GM12878 (cell line): ENCODE measurements around the gene CEBPG. TPM values are rescaled to one million over a fixed set of nuclear protein-coding genes. Genes with fewer than 3 reads are reported as not detected.

ENCODE experiments used
- ATAC-seq: fragments of 200-7000 bp; cut with Tn5 transposase; 3 replicates; pipeline ENCODE4 v1.9.1; 2020; ENCODE audit warnings: mild to moderate bottlenecking, moderate library complexity
- BruUV-seq: library from RNA; stranded (reverse); fragments of 400-500 nt; replicated peaks from 2 replicates; lab custom pipeline; 2021; lab: Mats Ljungman, UMichigan
- CTCF ChIA-PET: fragments of 300-600 bp; sonication (Branson Sonifier 250); formaldehyde crosslinking; extraction: SDS; loops from one replicate; lab custom pipeline; 2021; ENCODE audit warnings: inconsistent platforms; lab: Yijun Ruan, JAX
- POLR2A ChIA-PET: fragments of 350-600 bp; formaldehyde crosslinking; extraction: SDS; loops from one replicate; lab custom pipeline; 2021; ENCODE audit warnings: inconsistent platforms; lab: Charles Lee
- RAD21 ChIA-PET: fragments of 300-600 bp; sonication (Branson Sonifier 250); formaldehyde crosslinking; loops from one replicate; lab custom pipeline; 2023; ENCODE audit warnings: antibody characterized with exemption; ENCODE audit not compliant: unreplicated experiment; lab: Charles Lee
- SMC1A ChIA-PET: fragments of 300-600 bp; sonication (Branson Sonifier 250); formaldehyde crosslinking; loops from one replicate; lab custom pipeline; 2023; ENCODE audit not compliant: unreplicated experiment, uncharacterized antibody; lab: Charles Lee
- DNase-seq: peaks from one replicate; pipeline ENCODE4 v3.0.0-alpha.2; 2011; ENCODE audit warnings: low read depth, low spot score
- FAIRE-seq: peaks from 3 replicates; lab custom pipeline; 2011; peaks lifted over from hg19 to GRCh38; lab: Jason Lieb, UNC
- H2AFZ ChIP-seq: 2 replicates; pipeline ENCODE4 v1.6.0; 2011; ENCODE audit warnings: low read depth, low read length, control low read depth; ENCODE audit not compliant: control insufficient read depth
- H3K27ac ChIP-seq: 2 replicates; pipeline ENCODE4 v1.5.1; 2011; ENCODE audit warnings: control low read depth; ENCODE audit not compliant: control insufficient read depth, insufficient read depth
- H3K27me3 ChIP-seq, 2 experiments: replicated peaks in 1 of 2; 2 replicates each; pipeline versions ENCODE4 v1.6.0 to v1.6.1; 2011; ENCODE audit warnings: low read length in 1 of 2; ENCODE audit not compliant: control insufficient read depth in 2 of 2, insufficient read depth in 2 of 2
- H3K36me3 ChIP-seq, 2 experiments: 2 replicates each; pipeline ENCODE4 v1.5.1; 2011; ENCODE audit warnings: low read length in 1 of 2; ENCODE audit not compliant: control insufficient read depth in 2 of 2, insufficient read depth in 2 of 2
- H3K4me1 ChIP-seq: 2 replicates; pipeline ENCODE4 v1.6.1; 2011; ENCODE audit warnings: mild to moderate bottlenecking, low read length, moderate library complexity, mixed read lengths; ENCODE audit not compliant: control insufficient read depth, insufficient read depth
- H3K4me2 ChIP-seq: 2 replicates; pipeline ENCODE4 v1.6.0; 2011; ENCODE audit warnings: control low read depth; ENCODE audit not compliant: control insufficient read depth, insufficient read depth
- H3K4me3 ChIP-seq: fragments of 200-600 bp; sonication (generic); 2 replicates; pipeline ENCODE4 v1.5.1; 2016
- H3K79me2 ChIP-seq: 2 replicates; pipeline ENCODE4 v1.6.0; 2011; ENCODE audit warnings: low read length; ENCODE audit not compliant: control insufficient read depth, insufficient read depth
- H3K9ac ChIP-seq: 2 replicates; pipeline ENCODE4 v1.8.0; 2011; ENCODE audit warnings: low read length, control low read depth, mixed read lengths; ENCODE audit not compliant: control insufficient read depth, insufficient read depth
- H3K9me3 ChIP-seq: replicated peaks from 3 replicates; pipeline ENCODE4 v1.5.1; 2011; ENCODE audit warnings: mild to moderate bottlenecking, low read length; ENCODE audit not compliant: control insufficient read depth, insufficient read depth
- H4K20me1 ChIP-seq: 2 replicates; pipeline ENCODE4 v1.6.0; 2011; ENCODE audit not compliant: control insufficient read depth, insufficient read depth
- CHD4 ChIP-seq: fragments of 200-600 bp; sonication (generic); IDR thresholded peaks from 2 replicates; pipeline ENCODE4 v1.6.1; 2016; ENCODE audit warnings: mild to moderate bottlenecking
- KLF5 ChIP-seq: fragments of 450-650 bp; IDR thresholded peaks from 2 replicates; pipeline ENCODE4 v1.6.1; 2014; ENCODE audit warnings: mild to moderate bottlenecking; ENCODE audit not compliant: partially characterized antibody
- NR2C2 ChIP-seq: IDR thresholded peaks from 2 replicates; pipeline ENCODE4 v1.6.1; 2011; ENCODE audit warnings: borderline replicate concordance, low read depth; ENCODE audit not compliant: control insufficient read depth, insufficient read length
- PML ChIP-seq: IDR thresholded peaks from 2 replicates; pipeline ENCODE4 v1.6.1; 2012; ENCODE audit warnings: low read length, inconsistent platforms
- RAD21 ChIP-seq: IDR thresholded peaks from 2 replicates; pipeline ENCODE4 v1.6.1; 2011; ENCODE audit warnings: mild to moderate bottlenecking, low read depth, low read length, moderate library complexity; ENCODE audit not compliant: insufficient read depth
- SMAD1 ChIP-seq: fragments of 450-650 bp; IDR thresholded peaks from 2 replicates; pipeline ENCODE4 v1.6.1; 2018; ENCODE audit warnings: mild to moderate bottlenecking, low read depth; ENCODE audit not compliant: partially characterized antibody
- STAT3 ChIP-seq: IDR thresholded peaks from 2 replicates; pipeline ENCODE4 v1.6.1; 2011; ENCODE audit warnings: low read depth, low read length, improper control_type of control experiment
- TCF3 ChIP-seq: IDR thresholded peaks from 2 replicates; pipeline ENCODE4 v1.6.1; 2012; ENCODE audit warnings: low read depth, mild to moderate bottlenecking, low read length, borderline replicate concordance; ENCODE audit not compliant: insufficient read depth
- WRNIP1 ChIP-seq: IDR thresholded peaks from 2 replicates; pipeline ENCODE4 v1.6.1; 2011; ENCODE audit warnings: low read depth, low read length, improper control_type of control experiment, borderline replicate concordance
- ZNF24 ChIP-seq: fragments of 450-650 bp; IDR thresholded peaks from 2 replicates; pipeline ENCODE4 v1.6.1; 2017; ENCODE audit warnings: antibody characterized with exemption, mild to moderate bottlenecking
- ZNF384 ChIP-seq: IDR thresholded peaks from 2 replicates; pipeline ENCODE4 v1.6.1; 2012; ENCODE audit warnings: low read depth, mild to moderate bottlenecking, low read length, improper control_type of control experiment, borderline replicate concordance
- ZZZ3 ChIP-seq: IDR thresholded peaks from 2 replicates; pipeline ENCODE4 v1.6.1; 2011; ENCODE audit warnings: low read depth; ENCODE audit not compliant: control insufficient read depth, insufficient read length
- WGBS: methylation state at CpG from one replicate; pipeline ENCODE4 v1.1.6; 2016; ENCODE audit warnings: low lambda C conversion rate; ENCODE audit not compliant: insufficient replicate concordance, insufficient coverage; ENCODE audit errors: missing lambda C conversion rate; 5-methylcytosine and 5-hydroxymethylcytosine counted together
- in situ Hi-C: fragments of 300-500 bp; cut with MboI; formaldehyde crosslinking; loops from 9 replicates; pipeline ENCODE4 v1.14.3; 2018; ENCODE audit warnings: mixed read lengths
- intact Hi-C: fragments of 100-400 bp; cut with micrococcal nuclease; formaldehyde crosslinking; loops from one replicate; pipeline ENCODE4 v1.14.2; 2022; ENCODE audit not compliant: unreplicated experiment
- polyA plus RNA-seq, 11 experiments: library from polyadenylated mRNA; depleted of rRNA in 4 of 11; unstranded in 6 of 11; stranded (reverse) in 5 of 11; fragments of >200 nt; fragmentation: Nextera tagmentation in 4 of 11; fragmentation: Illumina TruSeq in 1 of 11; extraction: Ambion mirVana in 4 of 11; extraction: Trizol in 1 of 11; gene quantifications; 1 replicate in 1 of 11; 2 replicates in 10 of 11; pipeline versions ENCODE4 v1.2.1 to v1.2.3, GENCODE V29; 2011 to 2016; ENCODE audit warnings: inconsistent platforms in 2 of 11, missing spikeins in 2 of 11, low read depth in 1 of 11
- total RNA-seq, 4 experiments: library from RNA; depleted of rRNA in 3 of 4; stranded (reverse); fragments of >200 nt in 3 of 4; fragmentation: Illumina TruSeq in 1 of 4; extraction: Trizol in 1 of 4; gene quantifications; 2 replicates each; pipeline versions ENCODE4 v1.2.1 to v1.2.3, GENCODE V29; 2013 to 2021
- TF ChIP-seq, protein P1 (sequence below): fragments of 450-650 bp; IDR thresholded peaks from 2 replicates; pipeline ENCODE4 v1.6.1; 2014; ENCODE audit warnings: mild to moderate bottlenecking
- TF ChIP-seq, protein P2 (sequence below): IDR thresholded peaks from 2 replicates; pipeline ENCODE4 v1.6.1; 2011; ENCODE audit warnings: low read depth, low read length, improper control_type of control experiment, borderline replicate concordance
- TF ChIP-seq, protein P3 (sequence below): fragments of 450-650 bp; IDR thresholded peaks from 2 replicates; pipeline ENCODE4 v1.6.1; 2018; ENCODE audit warnings: borderline replicate concordance, mild to moderate bottlenecking; ENCODE audit not compliant: partially characterized antibody
- TF ChIP-seq, protein P4 (sequence below): fragments of 450-650 bp; IDR thresholded peaks from 2 replicates; pipeline ENCODE4 v1.6.1; 2017; ENCODE audit warnings: mild to moderate bottlenecking, moderate library complexity

CEBPG gene
- total and polyA plus RNA-seq, 10 of the 15 experiments (the other 5 are each of a cell fraction or from before 2014, with no cell fraction given) = 5.2 to 22.4 (median 20.0) TPM

DNA sequence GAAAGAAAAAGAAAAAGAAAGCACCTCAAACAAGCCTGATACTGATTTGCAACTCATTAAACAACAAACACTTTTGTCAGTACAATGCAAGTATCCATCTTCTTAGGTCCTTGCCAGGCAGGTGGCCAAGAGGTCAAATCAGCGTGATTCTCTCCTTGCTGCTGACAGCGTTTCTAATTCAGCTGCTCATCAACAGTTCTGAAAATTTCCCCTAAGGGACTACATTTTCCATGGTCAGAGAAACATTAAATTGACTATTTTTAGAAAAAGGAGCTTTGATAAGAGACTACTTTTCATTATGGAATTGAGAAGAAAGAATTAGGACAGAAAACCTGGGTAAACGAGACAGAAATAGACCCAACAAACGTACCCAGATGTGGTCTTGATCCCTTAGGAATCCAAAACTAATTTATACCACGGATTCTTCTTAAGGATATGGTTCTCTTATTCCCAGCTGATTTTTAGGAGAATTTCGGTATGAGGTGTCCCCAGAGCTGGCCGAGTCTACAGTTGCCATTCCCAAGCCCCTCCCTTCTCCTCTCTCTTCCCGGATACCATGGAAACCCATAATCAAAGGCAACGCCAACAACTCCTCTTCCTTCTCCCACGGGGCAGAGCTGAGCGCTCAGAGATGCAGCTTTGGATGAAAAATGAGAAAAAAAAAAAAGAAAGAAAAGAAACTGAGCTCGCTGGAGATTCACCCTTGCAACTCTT is 29.5 kb upstream of the CEBPG start:
- POLR2A ChIA-PET = no interaction called here
- intact Hi-C loops (no loop called here), in situ Hi-C loops (no loop called here)
- WGBS = 17% methylated on average over 12 of the region's 12 CpGs
- Histone ChIP-seq H4K20me1 (no peaks in the 10 kb centered on the region), H3K27me3 (no peaks in the 10 kb centered on the region), H2AFZ (no peak overlapping the region), H3K9me3 (no peaks in the 10 kb centered on the region), H3K9ac (no peak overlapping the region), H3K79me2 (no peaks in the 10 kb centered on the region), H3K36me3 (no peaks in the 10 kb centered on the region), H3K4me2 (no peak overlapping the region), H3K4me3 (no peak overlapping the region), H3K27ac (no peak overlapping the region), H3K4me1 (no peaks in the 10 kb centered on the region)
- BruUV-seq = no TSS peak
- FAIRE-seq (no peak), ATAC-seq (no peak), DNase-seq (no peak)
- CTCF ChIA-PET = interaction anchor here (1.0 kb wide), 1 partner anchor 33 kb away, joined by 3 read pairs; no protein-coding TSS in a partner anchor
- RAD21 ChIA-PET = no interaction called here
- SMC1A ChIA-PET = no interaction called here
- TF ChIP-seq, protein P1, sequence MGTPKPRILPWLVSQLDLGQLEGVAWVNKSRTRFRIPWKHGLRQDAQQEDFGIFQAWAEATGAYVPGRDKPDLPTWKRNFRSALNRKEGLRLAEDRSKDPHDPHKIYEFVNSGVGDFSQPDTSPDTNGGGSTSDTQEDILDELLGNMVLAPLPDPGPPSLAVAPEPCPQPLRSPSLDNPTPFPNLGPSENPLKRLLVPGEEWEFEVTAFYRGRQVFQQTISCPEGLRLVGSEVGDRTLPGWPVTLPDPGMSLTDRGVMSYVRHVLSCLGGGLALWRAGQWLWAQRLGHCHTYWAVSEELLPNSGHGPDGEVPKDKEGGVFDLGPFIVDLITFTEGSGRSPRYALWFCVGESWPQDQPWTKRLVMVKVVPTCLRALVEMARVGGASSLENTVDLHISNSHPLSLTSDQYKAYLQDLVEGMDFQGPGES = no peak
- TF ChIP-seq RAD21 = no peak
- no peak for TF ChIP-seq WRNIP1
- TF ChIP-seq PML = no peak
- TF ChIP-seq, protein P2, sequence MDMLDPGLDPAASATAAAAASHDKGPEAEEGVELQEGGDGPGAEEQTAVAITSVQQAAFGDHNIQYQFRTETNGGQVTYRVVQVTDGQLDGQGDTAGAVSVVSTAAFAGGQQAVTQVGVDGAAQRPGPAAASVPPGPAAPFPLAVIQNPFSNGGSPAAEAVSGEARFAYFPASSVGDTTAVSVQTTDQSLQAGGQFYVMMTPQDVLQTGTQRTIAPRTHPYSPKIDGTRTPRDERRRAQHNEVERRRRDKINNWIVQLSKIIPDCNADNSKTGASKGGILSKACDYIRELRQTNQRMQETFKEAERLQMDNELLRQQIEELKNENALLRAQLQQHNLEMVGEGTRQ = no peak
- TF ChIP-seq ZNF384 = no peak
- no peak for TF ChIP-seq TCF3
- no peak for TF ChIP-seq ZNF24
- TF ChIP-seq ZZZ3 = no peak
- no peak for TF ChIP-seq NR2C2
- TF ChIP-seq, protein P3, sequence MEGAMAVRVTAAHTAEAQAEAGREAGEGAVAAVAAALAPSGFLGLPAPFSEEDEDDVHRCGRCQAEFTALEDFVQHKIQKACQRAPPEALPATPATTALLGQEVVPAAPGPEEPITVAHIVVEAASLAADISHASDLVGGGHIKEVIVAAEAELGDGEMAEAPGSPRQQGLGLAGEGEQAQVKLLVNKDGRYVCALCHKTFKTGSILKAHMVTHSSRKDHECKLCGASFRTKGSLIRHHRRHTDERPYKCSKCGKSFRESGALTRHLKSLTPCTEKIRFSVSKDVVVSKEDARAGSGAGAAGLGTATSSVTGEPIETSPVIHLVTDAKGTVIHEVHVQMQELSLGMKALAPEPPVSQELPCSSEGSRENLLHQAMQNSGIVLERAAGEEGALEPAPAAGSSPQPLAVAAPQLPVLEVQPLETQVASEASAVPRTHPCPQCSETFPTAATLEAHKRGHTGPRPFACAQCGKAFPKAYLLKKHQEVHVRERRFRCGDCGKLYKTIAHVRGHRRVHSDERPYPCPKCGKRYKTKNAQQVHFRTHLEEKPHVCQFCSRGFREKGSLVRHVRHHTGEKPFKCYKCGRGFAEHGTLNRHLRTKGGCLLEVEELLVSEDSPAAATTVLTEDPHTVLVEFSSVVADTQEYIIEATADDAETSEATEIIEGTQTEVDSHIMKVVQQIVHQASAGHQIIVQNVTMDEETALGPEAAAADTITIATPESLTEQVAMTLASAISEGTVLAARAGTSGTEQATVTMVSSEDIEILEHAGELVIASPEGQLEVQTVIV = no peak
- TF ChIP-seq CHD4 = no peak
- TF ChIP-seq KLF5 = no peak
- TF ChIP-seq STAT3 = no peak
- no peak for TF ChIP-seq SMAD1
- TF ChIP-seq, protein P4, sequence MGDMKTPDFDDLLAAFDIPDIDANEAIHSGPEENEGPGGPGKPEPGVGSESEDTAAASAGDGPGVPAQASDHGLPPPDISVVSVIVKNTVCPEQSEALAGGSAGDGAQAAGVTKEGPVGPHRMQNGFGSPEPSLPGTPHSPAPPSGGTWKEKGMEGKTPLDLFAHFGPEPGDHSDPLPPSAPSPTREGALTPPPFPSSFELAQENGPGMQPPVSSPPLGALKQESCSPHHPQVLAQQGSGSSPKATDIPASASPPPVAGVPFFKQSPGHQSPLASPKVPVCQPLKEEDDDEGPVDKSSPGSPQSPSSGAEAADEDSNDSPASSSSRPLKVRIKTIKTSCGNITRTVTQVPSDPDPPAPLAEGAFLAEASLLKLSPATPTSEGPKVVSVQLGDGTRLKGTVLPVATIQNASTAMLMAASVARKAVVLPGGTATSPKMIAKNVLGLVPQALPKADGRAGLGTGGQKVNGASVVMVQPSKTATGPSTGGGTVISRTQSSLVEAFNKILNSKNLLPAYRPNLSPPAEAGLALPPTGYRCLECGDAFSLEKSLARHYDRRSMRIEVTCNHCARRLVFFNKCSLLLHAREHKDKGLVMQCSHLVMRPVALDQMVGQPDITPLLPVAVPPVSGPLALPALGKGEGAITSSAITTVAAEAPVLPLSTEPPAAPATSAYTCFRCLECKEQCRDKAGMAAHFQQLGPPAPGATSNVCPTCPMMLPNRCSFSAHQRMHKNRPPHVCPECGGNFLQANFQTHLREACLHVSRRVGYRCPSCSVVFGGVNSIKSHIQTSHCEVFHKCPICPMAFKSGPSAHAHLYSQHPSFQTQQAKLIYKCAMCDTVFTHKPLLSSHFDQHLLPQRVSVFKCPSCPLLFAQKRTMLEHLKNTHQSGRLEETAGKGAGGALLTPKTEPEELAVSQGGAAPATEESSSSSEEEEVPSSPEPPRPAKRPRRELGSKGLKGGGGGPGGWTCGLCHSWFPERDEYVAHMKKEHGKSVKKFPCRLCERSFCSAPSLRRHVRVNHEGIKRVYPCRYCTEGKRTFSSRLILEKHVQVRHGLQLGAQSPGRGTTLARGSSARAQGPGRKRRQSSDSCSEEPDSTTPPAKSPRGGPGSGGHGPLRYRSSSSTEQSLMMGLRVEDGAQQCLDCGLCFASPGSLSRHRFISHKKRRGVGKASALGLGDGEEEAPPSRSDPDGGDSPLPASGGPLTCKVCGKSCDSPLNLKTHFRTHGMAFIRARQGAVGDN = no peak
